Sigmoid colon (tissue), 7 donors: ENCODE measurements around the gene MTMR8. TPM values are rescaled to one million over a fixed set of nuclear protein-coding genes. Genes with fewer than 3 reads are reported as not detected.

Source experiments
- DNase-seq: peaks from one replicate; pipeline ENCODE4 v3.0.0-alpha.2; 2019
- H3K27ac ChIP-seq, 4 donors: fragments of 200-600 bp; sonication (generic); one replicate each; pipeline ENCODE4 v1.5.1; 2016 to 2019; ENCODE audit warnings: mild to moderate bottlenecking in 1 of 4
- H3K27me3 ChIP-seq, 3 donors: fragments of 200-600 bp; sonication (generic); one replicate each; pipeline ENCODE4 v1.5.1; 2019; ENCODE audit warnings: mild to moderate bottlenecking in 1 of 3
- H3K36me3 ChIP-seq, 4 donors: fragments of 200-600 bp; sonication (generic); one replicate each; pipeline ENCODE4 v1.5.1; 2016 to 2019
- H3K4me1 ChIP-seq, 4 donors: fragments of 200-600 bp; sonication (generic); one replicate each; pipeline ENCODE4 v1.5.1; 2017 to 2019
- H3K4me3 ChIP-seq, 4 donors: fragments of 200-600 bp; sonication (generic); one replicate each; pipeline ENCODE4 v1.5.1; 2017 to 2019; ENCODE audit warnings: mild to moderate bottlenecking in 2 of 4, moderate library complexity in 1 of 4
- H3K9me3 ChIP-seq, 4 donors: fragments of 200-600 bp in 3 of 4; sonication (generic) in 3 of 4; one replicate each; pipeline versions ENCODE4 v1.5.1 to v1.6.1; 2013 to 2019
- CTCF ChIP-seq, 4 experiments: fragments of 450-650 bp in 3 of 4; fragments of 200-600 bp in 1 of 4; IDR thresholded peaks; one replicate each; pipeline ENCODE4 v1.5.1; 2016 to 2019; ENCODE audit warnings: antibody characterized with exemption in 4 of 4, mild to moderate bottlenecking in 3 of 4, moderate library complexity in 2 of 4
- EP300 ChIP-seq, 4 donors: sonication (generic); formaldehyde crosslinking; IDR thresholded peaks; one replicate each; pipeline ENCODE4 v1.6.1; 2017; ENCODE audit warnings: antibody characterized with exemption in 4 of 4
- POLR2A ChIP-seq, 2 donors: fragments of 450-650 bp; IDR thresholded peaks; one replicate each; pipeline ENCODE4 v1.6.1; 2016; ENCODE audit warnings: antibody characterized with exemption in 2 of 2, mild to moderate bottlenecking in 2 of 2, moderate library complexity in 2 of 2
- POLR2AphosphoS5 ChIP-seq, 4 donors: sonication (generic); formaldehyde crosslinking; IDR thresholded peaks; one replicate each; pipeline ENCODE4 v1.6.1; 2017; ENCODE audit warnings: antibody characterized with exemption in 4 of 4
- WGBS, 2 donors: extraction: QIAGEN DNeasy Blood & Tissue Kit; methylation state at CpG; one replicate each; pipeline ENCODE4 v1.1.7; 2013; 5-methylcytosine and 5-hydroxymethylcytosine counted together
- intact Hi-C: fragments of 100-400 bp; cut with DNase I; formaldehyde crosslinking; loops from one replicate; pipeline ENCODE4 v1.15.1; 2023
- polyA plus RNA-seq, 3 donors: library from polyadenylated mRNA; stranded (reverse); fragments of 200-250 nt; gene quantifications; one replicate each; pipeline ENCODE4 v1.2.3, GENCODE V29; 2013
- total RNA-seq, 4 donors: library from RNA; depleted of rRNA; stranded (reverse); fragments of >200 nt; gene quantifications; one replicate each; pipeline ENCODE4 v1.1.0, GENCODE V29; 2016
- donor health status: healthy with polysubstance abuse.
- donor health status: Bipolar disorder and iron deficiency.
- donor health status: healthy.

MTMR8 gene
- 1 to 10 TPM; 1.4 to 4.3 (median 3.6) TPM for total RNA-seq
- polyA plus RNA-seq, result 1 to 10 TPM; 1.8 to 2.1 (median 1.8) TPM

DNA sequence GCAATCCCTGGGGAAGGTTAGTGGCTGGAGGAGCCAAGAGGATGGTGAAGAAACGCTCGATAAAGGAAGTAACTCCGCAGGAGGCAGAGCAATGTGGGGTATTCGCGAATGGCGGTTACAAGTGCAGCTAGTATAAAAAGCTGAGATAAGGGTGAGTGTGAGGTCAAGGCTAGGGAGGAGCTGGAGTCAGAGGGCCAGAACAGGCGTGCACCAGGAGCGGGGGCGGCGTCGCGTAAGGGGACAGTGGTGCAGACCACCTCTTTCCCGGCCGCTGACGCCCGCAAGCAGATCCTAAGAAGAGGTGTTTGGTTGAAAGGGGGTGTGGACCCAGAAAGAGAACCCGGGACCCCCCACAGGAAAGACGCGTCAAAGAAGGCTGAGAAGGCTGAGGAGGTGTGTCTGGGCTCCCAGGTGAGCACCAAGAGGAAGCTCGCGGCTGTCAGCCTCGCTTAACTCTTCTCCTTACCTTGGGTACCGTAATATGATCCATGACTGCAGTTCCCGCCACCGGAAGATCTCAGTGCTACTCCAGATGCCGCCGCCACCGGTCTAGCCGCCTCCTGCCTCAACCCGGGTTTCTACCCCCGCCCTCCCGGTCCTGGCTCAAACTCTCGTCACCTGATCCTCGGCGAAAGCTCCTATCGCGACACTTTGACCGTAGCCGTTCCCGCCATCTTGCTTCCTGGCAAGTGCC, at the start of gene MTMR8:
MTMR8 (minus strand) TSS at position 579 of the 694 bp plus-strand sequence; CDS start at position 490, 89 bp downstream.
- H3K36me3 ChIP-seq, result no peaks in the 10 kb centered on the region
- 1% methylated on average over 40 of the region's 40 CpGs for WGBS, 2 donors
- H3K27me3 ChIP-seq, result no peaks in the 10 kb centered on the region
- peak within 1 kb of the TSS in 3 of 4 donors; percentile 51 to 62 (median 57) for H3K27ac ChIP-seq
- intact Hi-C loops, result loop anchor here (2.0 kb wide), 1 partner anchor 188 kb away; no protein-coding TSS in a partner anchor
- H3K4me1 ChIP-seq, result no peaks in the 10 kb centered on the region
- H3K9me3 ChIP-seq, result no peaks in the 10 kb centered on the region
- peak within 1 kb of the TSS; percentile 47 to 70 (median 61) for H3K4me3 ChIP-seq
- TF ChIP-seq EP300 (IDR thresholded peaks at IDR 0.05) (no peak), POLR2AphosphoS5 (IDR thresholded peaks at IDR 0.05) (peak in 2 of 4 donors; percentile 25 to 26), CTCF (IDR thresholded peaks at IDR 0.05) (no peak), POLR2A (IDR thresholded peaks at IDR 0.05) (no peak)
- peak; percentile 85 for DNase-seq

- Histone ChIP-seq H3K36me3 (no peaks in the 10 kb centered on the region), H3K9me3 (no peaks in the 10 kb centered on the region), H3K4me3 (no peak overlapping the region), H3K4me1 (no peaks in the 10 kb centered on the region), H3K27me3 (no peaks in the 10 kb centered on the region), H3K27ac (no peak overlapping the region)
- no peak for TF ChIP-seq CTCF (IDR thresholded peaks at IDR 0.05)
- TF ChIP-seq EP300 (IDR thresholded peaks at IDR 0.05), result no peak
- no peak for TF ChIP-seq POLR2A (IDR thresholded peaks at IDR 0.05)
- TF ChIP-seq POLR2AphosphoS5 (IDR thresholded peaks at IDR 0.05), result no peak
- intact Hi-C loops, result no loop called here
- no peak for DNase-seq
- WGBS, 2 donors, result 87 to 89% methylated on average over 2 of the region's 2 CpGs
These were observed 44.3 kb upstream of the MTMR8 start for GRCh38 chrX:64439551-64439950.

- Histone ChIP-seq H3K36me3 (no peaks in the 10 kb centered on the region), H3K27me3 (no peaks in the 10 kb centered on the region), H3K27ac (no peak overlapping the region), H3K4me3 (no peak overlapping the region), H3K9me3 (no peaks in the 10 kb centered on the region), H3K4me1 (no peaks in the 10 kb centered on the region)
- intact Hi-C loops, result no loop called here
- DNase-seq, result no peak
- TF ChIP-seq POLR2AphosphoS5 (IDR thresholded peaks at IDR 0.05) (no peak), POLR2A (IDR thresholded peaks at IDR 0.05) (no peak), EP300 (IDR thresholded peaks at IDR 0.05) (no peak), CTCF (IDR thresholded peaks at IDR 0.05) (no peak)
- WGBS, 2 donors, result 95 to 100% methylated on average over 1 of the region's 1 CpG
These were observed 42.4 kb upstream of the MTMR8 start for GRCh38 chrX:64437665-64438064.

GRCh38 chrX:64437218-64437617, 42.0 kb upstream of the MTMR8 start:
- intact Hi-C loops, result no loop called here
- Histone ChIP-seq H3K4me1 (no peaks in the 10 kb centered on the region), H3K27ac (no peak overlapping the region), H3K36me3 (no peaks in the 10 kb centered on the region), H3K27me3 (no peaks in the 10 kb centered on the region), H3K4me3 (no peak overlapping the region), H3K9me3 (no peaks in the 10 kb centered on the region)
- TF ChIP-seq CTCF (IDR thresholded peaks at IDR 0.05), result no peak
- TF ChIP-seq POLR2AphosphoS5 (IDR thresholded peaks at IDR 0.05), result no peak
- no peak for TF ChIP-seq EP300 (IDR thresholded peaks at IDR 0.05)
- TF ChIP-seq POLR2A (IDR thresholded peaks at IDR 0.05), result no peak
- no peak for DNase-seq
- 77 to 87% methylated on average over 5 of the region's 5 CpGs for WGBS, 2 donors
